Activated CD8-positive, alpha-beta memory T cell treated with anti-CD3 and anti-CD28 coated beads, Interleukin-2, amount 50 U/mL, for 1 hour (primary cell): Measurements from ENCODE around the gene AHCY.
"Not testable (repeated sequence)": the region's sequence is repeated elsewhere in the genome, so short reads cannot be mapped to it uniquely, and the experiment has no call there.

Source experiments
- DNase-seq: peaks from one replicate; pipeline ENCODE4 v3.0.0-alpha.2; 2020; ENCODE audit errors: extremely low read depth

Gene AHCY

GRCh38 chr20:34322267-34323105 lies 19.3 kb upstream of the AHCY start:
- no peak for DNase-seq

GRCh38 chr20:34320861-34321260 lies 17.7 kb upstream of the AHCY start:
- DNase-seq = no peak

GRCh38 chr20:34318609-34319443 lies 15.7 kb upstream of the AHCY start:
- no peak for DNase-seq

- no peak for DNase-seq
These were observed 13.2 kb upstream of the AHCY start for GRCh38 chr20:34316196-34316814.

- no peak for DNase-seq
These were observed 12.1 kb upstream of the AHCY start for GRCh38 chr20:34315236-34315635.

- DNase-seq = peak; percentile 58
These were observed 9.5 kb upstream of the AHCY start for GRCh38 chr20:34312544-34313217.

- no peak for DNase-seq
These were observed 8.9 kb upstream of the AHCY start for GRCh38 chr20:34312024-34312460.

- DNase-seq = no peak
These were observed 8.2 kb upstream of the AHCY start for GRCh38 chr20:34311118-34312023.

- DNase-seq = no peak
These were observed 7.4 kb upstream of the AHCY start for GRCh38 chr20:34310481-34311117.

GRCh38 chr20:34309691-34310090 lies 6.5 kb upstream of the AHCY start:
- DNase-seq = no peak

GRCh38 chr20:34305333-34306230 lies 2.4 kb upstream of the AHCY start:
- no peak for DNase-seq

- no peak for DNase-seq
These were observed 838 bp downstream of the AHCY start for GRCh38 chr20:34302312-34302722.

- no peak for DNase-seq
These were observed 1.4 kb downstream of the AHCY start for GRCh38 chr20:34301587-34302311.

- DNase-seq = no peak
These were observed 2.2 kb downstream of the AHCY start for GRCh38 chr20:34300809-34301586.

- DNase-seq = no peak
These were observed 2.8 kb downstream of the AHCY start for GRCh38 chr20:34300256-34300806.

- DNase-seq = no peak
These were observed 3.4 kb downstream of the AHCY start for GRCh38 chr20:34299556-34300255.

GRCh38 chr20:34298294-34298784 lies 4.8 kb downstream of the AHCY start:
- not testable (repeated sequence) for DNase-seq
